ENCODE data around the gene ZNF425. TPM values are rescaled to one million over a fixed set of nuclear protein-coding genes. Genes with fewer than 3 reads are reported as not detected.
"Not testable (repeated sequence)": the region's sequence is repeated elsewhere in the genome, so short reads cannot be mapped to it uniquely, and the experiment has no call there.

ZNF425 gene
- total RNA-seq, 4 donors from 2014 or later: 1.8 to 4.8 (median 3.7) TPM

GRCh38 chr7:149071182-149071635 is 54.9 kb downstream of the ZNF425 start:
- no peak overlapping the region for H3K27ac ChIP-seq
- peaks cover 15 to 55% (median 20%) of the 10 kb centered on the region in 3 donors for H3K36me3 ChIP-seq
- TF ChIP-seq POLR2A (IDR thresholded peaks at IDR 0.05) (no peak), CTCF (IDR thresholded peaks at IDR 0.05) (no peak)
- no peaks in the 10 kb centered on the region for H3K27me3 ChIP-seq
- H3K4me3 ChIP-seq: no peak overlapping the region
- DNase-seq: no peak
- WGBS, 2 donors: no CpG with 5 or more reads among the region's 29 CpGs
- H3K4me1 ChIP-seq: peaks cover 0 to 18% (median 5%) of the 10 kb centered on the region in 3 donors
- no peaks in the 10 kb centered on the region for H3K9me3 ChIP-seq
- intact Hi-C loops (cut with DNase I): no loop called here

- Histone ChIP-seq H3K27ac (no peak overlapping the region), H3K4me3 (no peak overlapping the region), H3K4me1 (peaks cover 0 to 22% (median 5%) of the 10 kb centered on the region in 3 donors), H3K9me3 (no peaks in the 10 kb centered on the region), H3K36me3 (peaks cover 15 to 55% (median 20%) of the 10 kb centered on the region in 3 donors), H3K27me3 (no peaks in the 10 kb centered on the region)
- intact Hi-C loops (cut with DNase I): no loop called here
- TF ChIP-seq CTCF (IDR thresholded peaks at IDR 0.05) (no peak), POLR2A (IDR thresholded peaks at IDR 0.05) (no peak)
- no peak for DNase-seq
- 89 to 91% methylated on average over 12 to 19 of the region's 31 CpGs for WGBS, 2 donors
Measured at GRCh38 chr7:149070372-149071125, 55.6 kb downstream of the ZNF425 start.

- WGBS, 2 donors: 43 to 71% methylated on average over 4 of the region's 4 CpGs
Measured at GRCh38 chr7:149067869-149068268, 58.3 kb downstream of the ZNF425 start.

GRCh38 chr7:149063476-149063875 is 62.6 kb downstream of the ZNF425 start:
- intact Hi-C loops (cut with DNase I): loop anchor here (10.0 kb wide), 1 partner anchor 59 kb away; no protein-coding TSS in a partner anchor
- Histone ChIP-seq H3K4me1 (peaks cover 0 to 23% (median 0%) of the 10 kb centered on the region in 3 donors), H3K4me3 (no peak overlapping the region), H3K9me3 (no peaks in the 10 kb centered on the region), H3K27me3 (no peaks in the 10 kb centered on the region), H3K27ac (no peak overlapping the region), H3K36me3 (peaks cover 0 to 16% (median 0%) of the 10 kb centered on the region in 3 donors)
- no peak for DNase-seq
- TF ChIP-seq CTCF (IDR thresholded peaks at IDR 0.05) (no peak), POLR2A (IDR thresholded peaks at IDR 0.05) (no peak)

More at GRCh38 chr7:149067869-149068268, 58.3 kb downstream of the ZNF425 start:
- peaks cover 0 to 14% (median 0%) of the 10 kb centered on the region in 3 donors for H3K4me1 ChIP-seq
- peak overlapping the region in 1 of 4 donors; percentile 17 for H3K27ac ChIP-seq
- no peak overlapping the region for H3K4me3 ChIP-seq
- intact Hi-C loops (cut with DNase I): loop anchor here (10.0 kb wide), 1 partner anchor 63 kb away; no protein-coding TSS in a partner anchor
- DNase-seq: no peak
- H3K9me3 ChIP-seq: no peaks in the 10 kb centered on the region
- peaks cover 15 to 50% (median 20%) of the 10 kb centered on the region in 3 donors for H3K36me3 ChIP-seq
- no peaks in the 10 kb centered on the region for H3K27me3 ChIP-seq
- no peak for TF ChIP-seq POLR2A (IDR thresholded peaks at IDR 0.05)
- TF ChIP-seq CTCF (IDR thresholded peaks at IDR 0.05): peak in 1 of 6 experiments; percentile 27

- H3K4me1 ChIP-seq: peaks cover 0 to 23% (median 0%) of the 10 kb centered on the region in 3 donors
- DNase-seq, H3K27me3 ChIP-seq, H3K36me3 ChIP-seq, H3K9me3 ChIP-seq, H3K4me3 ChIP-seq, H3K27ac ChIP-seq: not testable (repeated sequence)
- WGBS, 2 donors: 85 to 86% methylated on average over 9 to 10 of the region's 10 CpGs
- intact Hi-C loops (cut with DNase I): loop anchor here (10.0 kb wide), 1 partner anchor 58 kb away; no protein-coding TSS in a partner anchor
Measured at GRCh38 chr7:149062217-149062899, 63.8 kb downstream of the ZNF425 start.
